Trophoblast cell (in vitro differentiated cells and primary cell): ENCODE measurements around the gene CPEB1. TPM values are rescaled to one million over a fixed set of nuclear protein-coding genes. Genes with fewer than 3 reads are reported as not detected.

ENCODE experiments used
- DNase-seq, 2 donors: peaks; one replicate each; pipeline ENCODE4 v3.0.0-alpha.2; 2016
- H2AFZ ChIP-seq: 2 replicates; pipeline ENCODE4 v1.6.1; 2013; ENCODE audit warnings: low read length, moderate library complexity, mild to moderate bottlenecking; ENCODE audit not compliant: insufficient read depth, poor library complexity
- H2AK5ac ChIP-seq: 2 replicates; pipeline ENCODE4 v1.6.1; 2013; ENCODE audit warnings: mild to moderate bottlenecking, low read length
- H2BK120ac ChIP-seq: 2 replicates; pipeline ENCODE4 v1.6.1; 2013; ENCODE audit warnings: low read length, mild to moderate bottlenecking, moderate library complexity; ENCODE audit not compliant: insufficient read depth, poor library complexity
- H2BK12ac ChIP-seq: 2 replicates; pipeline ENCODE4 v1.6.1; 2013; ENCODE audit warnings: mild to moderate bottlenecking, low read length, moderate library complexity
- H2BK5ac ChIP-seq: 2 replicates; pipeline ENCODE4 v1.6.1; 2013; ENCODE audit warnings: low read length, low read depth, moderate library complexity, mild to moderate bottlenecking; ENCODE audit not compliant: poor library complexity
- H3K14ac ChIP-seq: 2 replicates; pipeline ENCODE4 v1.6.1; 2013; ENCODE audit warnings: mild to moderate bottlenecking, low read length
- H3K18ac ChIP-seq: 2 replicates; pipeline ENCODE4 v1.6.1; 2013; ENCODE audit warnings: mild to moderate bottlenecking, low read length
- H3K23ac ChIP-seq: 2 replicates; pipeline ENCODE4 v1.6.1; 2013; ENCODE audit warnings: low read length
- H3K27ac ChIP-seq: 2 replicates; pipeline ENCODE4 v1.5.1; 2013; ENCODE audit warnings: low read depth, mild to moderate bottlenecking, inconsistent platforms, low read length, moderate library complexity
- H3K27me3 ChIP-seq: 2 replicates; pipeline ENCODE4 v1.6.1; 2013; ENCODE audit warnings: inconsistent platforms, mild to moderate bottlenecking, low read length, moderate library complexity; ENCODE audit not compliant: insufficient read depth
- H3K36me3 ChIP-seq, 2 experiments: 1 replicate in 1 of 2; 2 replicates in 1 of 2; pipeline ENCODE4 v1.6.1; 2013; ENCODE audit warnings: low read length in 2 of 2, mild to moderate bottlenecking in 2 of 2, moderate library complexity in 1 of 2; ENCODE audit not compliant: insufficient read depth in 2 of 2, control insufficient read depth in 1 of 2
- H3K4ac ChIP-seq: 2 replicates; pipeline ENCODE4 v1.6.1; 2013; ENCODE audit warnings: low read depth, mild to moderate bottlenecking, low read length, moderate library complexity
- H3K4me1 ChIP-seq, 2 experiments: 1 replicate in 1 of 2; 2 replicates in 1 of 2; pipeline ENCODE4 v1.6.1; 2013; ENCODE audit warnings: low read length in 2 of 2, mild to moderate bottlenecking in 2 of 2, moderate library complexity in 1 of 2; ENCODE audit not compliant: insufficient read depth in 2 of 2, control insufficient read depth in 1 of 2
- H3K4me2 ChIP-seq: 2 replicates; pipeline ENCODE4 v1.6.1; 2013; ENCODE audit warnings: inconsistent platforms, mild to moderate bottlenecking, low read length, moderate library complexity
- H3K4me3 ChIP-seq: 2 replicates; pipeline ENCODE4 v1.5.1; 2013; ENCODE audit warnings: mild to moderate bottlenecking, low read depth, low read length, inconsistent platforms
- H3K79me1 ChIP-seq: one replicate; pipeline ENCODE4 v1.6.1; 2013; ENCODE audit warnings: low read length
- H3K79me2 ChIP-seq: 2 replicates; pipeline ENCODE4 v1.6.1; 2013; ENCODE audit warnings: low read length, mild to moderate bottlenecking; ENCODE audit not compliant: control insufficient read depth, insufficient read depth, poor library complexity
- H3K9ac ChIP-seq: 2 replicates; pipeline ENCODE4 v1.6.1; 2013; ENCODE audit warnings: mild to moderate bottlenecking, low read length
- H3K9me3 ChIP-seq: 2 replicates; pipeline ENCODE4 v1.6.1; 2013; ENCODE audit warnings: low read depth, mild to moderate bottlenecking, control low read depth, inconsistent platforms, low read length; ENCODE audit not compliant: insufficient read depth
- H4K12ac ChIP-seq: 2 replicates; pipeline ENCODE4 v1.6.1; 2013; ENCODE audit warnings: low read depth, mild to moderate bottlenecking, low read length, moderate library complexity
- H4K8ac ChIP-seq: 2 replicates; pipeline ENCODE4 v1.6.1; 2013; ENCODE audit warnings: low read depth, mild to moderate bottlenecking, low read length, moderate library complexity
- H4K91ac ChIP-seq: one replicate; pipeline ENCODE4 v1.6.1; 2013; ENCODE audit warnings: low read depth, mild to moderate bottlenecking, low read length, moderate library complexity
- WGBS: extraction: QIAGEN DNeasy Blood & Tissue Kit; methylation state at CpG from one replicate; pipeline ENCODE4 v1.1.7; 2013; ENCODE audit warnings: missing lambda C conversion rate; ENCODE audit not compliant: insufficient read length, insufficient coverage; ENCODE audit errors: extremely low coverage; 5-methylcytosine and 5-hydroxymethylcytosine counted together
- polyA plus RNA-seq: library from polyadenylated mRNA; stranded (reverse); fragments of 200-250 nt; gene quantifications from 2 replicates; pipeline ENCODE4 v1.2.3, GENCODE V29; 2013

CPEB1 gene
- 0.04 TPM in 1 of 2 replicates, not detected in the other for polyA plus RNA-seq

DNA sequence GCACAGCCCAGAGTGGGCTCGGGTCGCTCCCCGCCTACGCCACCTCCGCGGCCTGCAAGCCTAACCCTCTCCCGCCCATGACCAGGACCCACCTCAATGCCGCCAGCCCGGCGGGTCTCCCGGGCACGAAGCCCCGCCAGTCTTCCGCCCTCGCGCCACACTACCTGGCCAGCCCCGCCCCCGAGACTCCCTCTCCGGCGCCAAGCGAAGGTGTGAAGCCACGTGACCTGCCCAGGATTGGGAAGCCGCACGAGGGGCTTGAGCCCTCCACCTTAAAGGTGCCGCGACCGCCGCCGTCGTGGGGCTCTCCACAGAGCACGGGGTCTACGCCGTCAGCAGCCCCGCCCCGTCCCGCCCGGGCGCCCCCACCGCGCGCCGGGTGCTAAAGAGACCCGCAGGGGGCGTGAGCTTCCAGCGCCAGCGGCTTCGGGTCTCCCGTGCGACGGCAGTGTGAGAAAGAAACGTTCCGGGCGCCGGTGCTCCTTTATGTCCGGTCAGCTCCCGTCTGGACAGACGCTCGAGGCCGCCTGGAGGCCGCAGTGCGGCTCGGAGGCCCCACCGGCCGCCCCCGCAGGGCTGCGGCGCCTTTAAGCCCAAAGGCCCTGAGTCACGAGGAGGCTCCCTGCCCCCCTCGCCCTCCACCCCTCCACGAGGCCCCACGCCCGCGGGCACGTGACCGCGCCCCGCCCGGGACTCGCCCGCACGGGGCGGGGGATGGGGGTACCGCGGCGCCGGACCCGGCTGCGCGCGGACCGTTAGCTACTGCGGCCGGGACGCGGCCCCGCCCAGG is at the start of gene CPEB1:
TSS of gene CPEB1 (minus strand) at position 319 of the 790 bp plus-strand sequence. CDS start 18,904 bp downstream, outside the sequence.
- H2BK5ac ChIP-seq, result no peak within 1 kb of the TSS
- no CpG with 5 or more reads among the region's 96 CpGs for WGBS
- H3K79me2 ChIP-seq, result no peaks in the 10 kb centered on the region
- H2AK5ac ChIP-seq, result no peak within 1 kb of the TSS
- no peak within 1 kb of the TSS for H4K12ac ChIP-seq
- peak within 1 kb of the TSS; percentile 15 for H2AFZ ChIP-seq
- H3K23ac ChIP-seq, result no peak within 1 kb of the TSS
- H3K9ac ChIP-seq, result no peak within 1 kb of the TSS
- no peak within 1 kb of the TSS for H2BK120ac ChIP-seq
- H3K27ac ChIP-seq, result no peak within 1 kb of the TSS
- H4K91ac ChIP-seq, result no peak within 1 kb of the TSS
- H3K4me1 ChIP-seq, result peaks cover 7 to 12% of the 10 kb centered on the region in 2 experiments
- H3K4me3 ChIP-seq, result peak within 1 kb of the TSS; percentile 34
- H3K9me3 ChIP-seq, result peaks cover 11% of the 10 kb centered on the region
- no peak within 1 kb of the TSS for H4K8ac ChIP-seq
- no peak within 1 kb of the TSS for H2BK12ac ChIP-seq
- H3K79me1 ChIP-seq, result no peaks in the 10 kb centered on the region
- H3K4ac ChIP-seq, result no peak within 1 kb of the TSS
- H3K18ac ChIP-seq, result no peak within 1 kb of the TSS
- no peak within 1 kb of the TSS for H3K14ac ChIP-seq
- H3K27me3 ChIP-seq, result peaks cover 43% of the 10 kb centered on the region
- peak in 1 of 2 donors; percentile 18 for DNase-seq
- H3K4me2 ChIP-seq, result peak within 1 kb of the TSS; percentile 77
- no peaks in the 10 kb centered on the region for H3K36me3 ChIP-seq

DNA sequence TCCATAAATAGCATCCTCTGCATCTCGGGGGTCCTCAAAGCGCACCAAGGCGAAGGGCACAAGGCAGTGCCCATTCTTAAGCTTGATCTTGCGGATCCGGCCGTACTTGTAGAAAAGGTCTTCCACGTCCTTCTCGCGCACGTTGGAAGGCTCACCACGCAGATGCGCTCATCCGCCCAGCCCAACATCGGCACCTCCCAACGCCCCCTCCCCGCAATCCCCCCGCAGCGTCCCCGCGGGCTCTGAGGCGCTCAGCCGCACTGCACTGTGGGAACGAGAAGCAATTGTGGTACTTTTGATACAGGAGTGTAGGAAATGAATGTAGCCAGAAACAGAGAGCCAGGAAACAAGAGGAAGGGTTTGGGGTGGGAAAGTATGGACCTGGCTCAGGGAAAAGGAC is 45.0 kb upstream of the CPEB1 start:
- Histone ChIP-seq H4K12ac (no peak overlapping the region), H3K4me1 (no peaks in the 10 kb centered on the region), H3K14ac (no peak overlapping the region), H3K4ac (no peak overlapping the region), H3K27ac (no peak overlapping the region), H3K18ac (no peak overlapping the region), H3K27me3 (no peaks in the 10 kb centered on the region), H2BK5ac (no peak overlapping the region), H2BK120ac (no peak overlapping the region), H2BK12ac (no peak overlapping the region), H2AFZ (no peak overlapping the region), H2AK5ac (no peak overlapping the region), H3K4me3 (no peak overlapping the region), H4K8ac (no peak overlapping the region), H3K23ac (no peak overlapping the region), H3K36me3 (no peaks in the 10 kb centered on the region), H3K4me2 (no peak overlapping the region), H3K79me2 (no peaks in the 10 kb centered on the region), H3K9ac (no peak overlapping the region), H4K91ac (no peak overlapping the region), H3K79me1 (no peaks in the 10 kb centered on the region), H3K9me3 (peaks cover 3% of the 10 kb centered on the region)
- no peak for DNase-seq
- WGBS, result no CpG with 5 or more reads among the region's 23 CpGs

DNA sequence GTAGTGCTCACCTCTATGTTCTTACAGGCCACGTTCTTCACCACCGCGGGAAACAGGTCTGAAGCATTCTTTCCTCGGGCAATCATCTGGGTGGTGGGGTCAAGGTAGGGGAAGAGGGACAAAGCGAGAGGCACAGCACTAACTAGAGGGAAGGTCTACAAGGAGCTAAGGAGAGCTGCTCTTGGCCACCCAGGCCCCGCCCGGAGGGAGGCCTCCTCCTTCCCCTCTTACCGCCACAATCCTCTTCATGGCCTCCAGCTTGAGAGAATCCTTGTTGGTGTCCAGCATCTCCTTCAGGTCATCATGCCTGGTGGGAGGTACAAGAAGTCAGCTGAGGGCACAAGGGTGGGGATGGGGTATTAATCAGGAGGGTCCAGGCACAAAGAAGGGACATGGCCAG is 42.0 kb upstream of the CPEB1 start:
- Histone ChIP-seq H3K18ac (no peak overlapping the region), H3K9ac (no peak overlapping the region), H2AK5ac (no peak overlapping the region), H2BK5ac (no peak overlapping the region), H3K27ac (no peak overlapping the region), H3K23ac (no peak overlapping the region), H3K4ac (no peak overlapping the region), H2AFZ (no peak overlapping the region), H3K79me1 (no peaks in the 10 kb centered on the region), H4K8ac (no peak overlapping the region), H4K91ac (no peak overlapping the region), H3K4me3 (no peak overlapping the region), H3K27me3 (no peaks in the 10 kb centered on the region), H2BK12ac (no peak overlapping the region), H3K9me3 (peaks cover 3% of the 10 kb centered on the region), H4K12ac (no peak overlapping the region), H3K4me2 (no peak overlapping the region), H2BK120ac (no peak overlapping the region), H3K36me3 (no peaks in the 10 kb centered on the region), H3K14ac (no peak overlapping the region), H3K79me2 (no peaks in the 10 kb centered on the region), H3K4me1 (no peaks in the 10 kb centered on the region)
- WGBS, result no CpG with 5 or more reads among the region's 8 CpGs
- DNase-seq, result no peak

DNA sequence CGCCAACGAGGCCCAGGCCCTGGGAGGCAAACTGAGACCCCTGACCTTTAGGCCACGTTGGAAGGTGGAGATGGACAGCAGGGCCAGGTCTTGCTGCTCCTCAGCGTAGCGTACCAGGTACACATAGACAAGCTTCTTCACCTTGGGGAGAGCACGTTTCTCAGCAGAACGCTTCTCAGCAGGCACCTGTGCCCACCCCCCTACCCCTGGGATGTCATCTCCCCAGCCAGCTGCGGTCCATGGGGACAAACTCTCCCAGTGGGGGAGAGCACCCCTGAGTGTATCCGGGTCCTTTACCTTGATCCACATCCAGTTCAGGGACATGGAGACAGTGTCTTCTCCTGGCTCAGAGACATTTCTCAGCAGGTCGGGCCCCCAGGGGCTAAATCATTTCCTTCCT is 41.5 kb upstream of the CPEB1 start:
- WGBS, result no CpG with 5 or more reads among the region's 10 CpGs
- H2AFZ ChIP-seq, result no peak overlapping the region

More for the DNA sequence above, 41.5 kb upstream of the CPEB1 start:
- Histone ChIP-seq H3K27me3 (no peaks in the 10 kb centered on the region), H2BK12ac (no peak overlapping the region), H3K4me1 (no peaks in the 10 kb centered on the region), H2BK5ac (no peak overlapping the region), H4K12ac (no peak overlapping the region), H2BK120ac (no peak overlapping the region), H3K4ac (no peak overlapping the region), H3K18ac (no peak overlapping the region), H3K23ac (no peak overlapping the region), H3K36me3 (no peaks in the 10 kb centered on the region), H3K9me3 (peaks cover 3% of the 10 kb centered on the region), H3K79me1 (no peaks in the 10 kb centered on the region), H3K9ac (no peak overlapping the region), H3K4me3 (no peak overlapping the region), H3K79me2 (no peaks in the 10 kb centered on the region), H3K27ac (no peak overlapping the region), H2AK5ac (no peak overlapping the region), H3K4me2 (no peak overlapping the region), H4K8ac (no peak overlapping the region), H3K14ac (no peak overlapping the region), H4K91ac (no peak overlapping the region)
- DNase-seq, result no peak
